GM10847 (cell line): ENCODE data around the gene CHRM1.

Experiments
- POLR2A ChIP-seq: IDR thresholded peaks from 2 replicates; pipeline ENCODE4 v1.6.1; 2011; ENCODE audit not compliant: insufficient read length; ENCODE audit errors: extremely low read depth

Gene CHRM1

GRCh38 chr11:62876712-62877111 is 44.5 kb downstream of the CHRM1 start:
- no peak for TF ChIP-seq POLR2A

- no peak for TF ChIP-seq POLR2A
Measured at GRCh38 chr11:62875698-62876478, 45.3 kb downstream of the CHRM1 start.

- TF ChIP-seq POLR2A = no peak
Measured at GRCh38 chr11:62874851-62875250, 46.3 kb downstream of the CHRM1 start.

- no peak for TF ChIP-seq POLR2A
Measured at GRCh38 chr11:62865635-62866034, 55.5 kb downstream of the CHRM1 start.

GRCh38 chr11:62863687-62864335 is 57.4 kb downstream of the CHRM1 start:
- no peak for TF ChIP-seq POLR2A

GRCh38 chr11:62860835-62861563 is 60.2 kb downstream of the CHRM1 start:
- no peak for TF ChIP-seq POLR2A
